ENCODE data around the gene RNF113A. TPM values are rescaled to one million over a fixed set of nuclear protein-coding genes. Genes with fewer than 3 reads are reported as not detected.

Gene RNF113A
- total and polyA plus RNA-seq, 2 of the 8 experiments (the other 6 are each of a cell fraction or from before 2014, with no cell fraction given) = 10.3 to 14.2 TPM

- Histone ChIP-seq H3K27ac (ENCODE audit: low read depth, low read length) (no peak overlapping the region), H2AFZ (ENCODE audit: low read length) (no peak overlapping the region), H4K91ac (replicated peaks; ENCODE audit: insufficient read length, low read length) (no peak overlapping the region), H4K20me1 (replicated peaks in 1 of 2; ENCODE audit: control insufficient read depth in 1 of 2, insufficient read depth in 2 of 2, low read length in 2 of 2) (no peaks in the 10 kb centered on the region), H3K9ac (replicated peaks in 1 of 4; ENCODE audit: extremely low read depth in 1 of 4, low read depth in 3 of 4, low read length in 3 of 4) (no peak overlapping the region), H2BK120ac (replicated peaks; ENCODE audit: low read depth, low read length) (no peak overlapping the region), H3K9me3 (ENCODE audit: insufficient read depth in 2 of 2, low read depth in 1 of 2, low read length in 1 of 2) (no peaks in the 10 kb centered on the region), H3K23ac (ENCODE audit: insufficient read length) (no peak overlapping the region), H2BK15ac (ENCODE audit: low read length) (no peak overlapping the region), H3K27me3 (replicated peaks in 1 of 4; ENCODE audit: control insufficient read depth in 3 of 4, extremely low read depth in 1 of 4, insufficient read depth in 3 of 4, low read length in 3 of 4) (no peaks in the 10 kb centered on the region), H3K79me2 (ENCODE audit: control insufficient read depth in 1 of 2, insufficient read depth in 2 of 2, low read length in 2 of 2) (no peaks in the 10 kb centered on the region), H2BK5ac (ENCODE audit: low read depth, low read length) (no peak overlapping the region), H3K4me1 (replicated peaks in 1 of 4; ENCODE audit: control insufficient read depth in 3 of 4, insufficient read depth in 4 of 4, low read length in 3 of 4) (no peaks in the 10 kb centered on the region), H3K4me2 (ENCODE audit: insufficient read depth in 1 of 2, low read depth in 2 of 2, low read length in 2 of 2) (no peak overlapping the region), H3K4ac (replicated peaks; ENCODE audit: insufficient read length, low read depth, low read length) (no peak overlapping the region), H3K4me3 (ENCODE audit: extremely low read depth in 1 of 4, insufficient read depth in 2 of 4, low read depth in 3 of 4, low read length in 4 of 4) (no peak overlapping the region), H4K5ac (ENCODE audit: insufficient read length, low read depth, low read length) (no peak overlapping the region), H2BK12ac (ENCODE audit: low read depth, low read length) (no peak overlapping the region), H2AK5ac (ENCODE audit: low read depth, low read length) (no peak overlapping the region), H3K14ac (ENCODE audit: insufficient read length) (no peak overlapping the region), H4K8ac (ENCODE audit: extremely low read depth, insufficient read depth, low read length) (no peak overlapping the region), H3K36me3 (ENCODE audit: control insufficient read depth in 2 of 4, insufficient read depth in 4 of 4, low read length in 3 of 4) (peaks cover 6 to 55% (median 32%) of the 10 kb centered on the region in 4 experiments; a peak in 6 of 8 replicates), H2BK20ac (ENCODE audit: low read length) (no peak overlapping the region), H3K79me1 (ENCODE audit: low read depth, low read length) (no peaks in the 10 kb centered on the region), H3K18ac (ENCODE audit: extremely low read depth, low read length) (no peak overlapping the region), H3K56ac (replicated peaks; ENCODE audit: insufficient read length, low read depth, low read length) (no peak overlapping the region), H3K23me2 (ENCODE audit: low read depth, low read length) (no peaks in the 10 kb centered on the region)
- TF ChIP-seq FOSL1 (IDR thresholded peaks at IDR 0.05; ENCODE audit: insufficient read depth, low read depth, low read length) (no peak), HDAC6 (IDR thresholded peaks at IDR 0.05; ENCODE audit: low read depth, low read length) (no peak), TAF1 (IDR thresholded peaks at IDR 0.05; ENCODE audit: low read depth, low read length) (no peak), KDM1A (IDR thresholded peaks at IDR 0.05; ENCODE audit: borderline replicate concordance, low read length) (no peak), CREB1 (IDR thresholded peaks at IDR 0.05) (no peak), POLR2AphosphoS5 (IDR thresholded peaks at IDR 0.05; ENCODE audit: low read depth, low read length) (no peak), EP300 (IDR thresholded peaks at IDR 0.05; ENCODE audit: borderline replicate concordance in 1 of 2, low read depth in 2 of 2, low read length in 2 of 2) (no peak), BRCA1 (IDR thresholded peaks at IDR 0.05; ENCODE audit: low read depth, low read length) (no peak), PHF8 (conservative IDR thresholded peaks at IDR 0.05; ENCODE audit: low read depth, low read length) (no peak), JUN (IDR thresholded peaks at IDR 0.05; ENCODE audit: low read depth, low read length) (no peak), MAX (IDR thresholded peaks at IDR 0.05) (no peak), MAFK (IDR thresholded peaks at IDR 0.05; ENCODE audit: low read depth, low read length) (no peak), POLR2A (IDR thresholded peaks at IDR 0.05; ENCODE audit: control extremely low read depth in 1 of 2, low read depth in 2 of 2, low read length in 2 of 2) (no peak), CHD1 (IDR thresholded peaks at IDR 0.05; ENCODE audit: low read depth, low read length) (no peak)
- 96% methylated on average over 3 of the region's 3 CpGs; no CpG with 5 or more reads in 1 of the 2 experiments for WGBS, 2 experiments (ENCODE audit: extremely low coverage in 1 of 2, insufficient coverage in 1 of 2, insufficient read length in 1 of 2, insufficient replicate concordance in 2 of 2, low coverage in 1 of 2, low lambda C conversion rate in 2 of 2, missing lambda C conversion rate in 1 of 2)
- ChIA-PET POLR2A (ENCODE audit: partially characterized antibody) (interaction anchor here (1.1 to 2.6 kb wide), 7 partner anchors 8 to 49 kb away, joined by 4 to 9 read pairs (median 5); partner anchors contain the start of genes RPL39 and UPF3B), CTCF (ENCODE audit: partially characterized antibody) (interaction anchor here (1.0 kb wide), 1 partner anchor 318 kb away, joined by 3 read pairs; no protein-coding TSS in a partner anchor)
- DNase-seq (ENCODE audit: low read depth in 1 of 2, low spot score in 2 of 2) = no peak
- FAIRE-seq = peak; percentile 55
Observed at GRCh38 chrX:119833905-119834304, 37.6 kb downstream of the RNF113A start.

All from H1 (cell line).